ENCODE results near the gene COL24A1. TPM values are rescaled to one million over a fixed set of nuclear protein-coding genes. Genes with fewer than 3 reads are reported as not detected.
"Not testable (repeated sequence)": the region's sequence is repeated elsewhere in the genome, so short reads cannot be mapped to it uniquely, and the experiment has no call there.

Gene COL24A1
- total and polyA plus RNA-seq, 12 donors: 0.04 to 2.3 (median 0.54) TPM

- Histone ChIP-seq H3K4me3 (no peak overlapping the region), H3K4me1 (no peaks in the 10 kb centered on the region), H3K9me3 (peaks cover 0 to 6% (median 0%) of the 10 kb centered on the region in 11 donors), H3K27me3 (no peaks in the 10 kb centered on the region), H3K27ac (no peak overlapping the region), H3K36me3 (no peaks in the 10 kb centered on the region)
- intact Hi-C loops (cut with DNase I): no loop called here
- 22 to 50% methylated on average over 1 of the region's 1 CpG for WGBS, 2 donors
- DNase-seq: no peak
- no peak for ATAC-seq
- TF ChIP-seq CTCF (IDR thresholded peaks at IDR 0.05): no peak
These were observed 291.4 kb downstream of the COL24A1 start for GRCh38 chr1:85865213-85865612.

- TF ChIP-seq CTCF (IDR thresholded peaks at IDR 0.05): no peak
- no peaks in the 10 kb centered on the region for H3K4me1 ChIP-seq
- no peak overlapping the region for H3K4me3 ChIP-seq
- H3K36me3 ChIP-seq: no peaks in the 10 kb centered on the region
- WGBS, 2 donors: 40 to 53% methylated on average over 1 of the region's 1 CpG
- H3K27me3 ChIP-seq: no peaks in the 10 kb centered on the region
- no peak for DNase-seq
- intact Hi-C loops (cut with DNase I): no loop called here
- no peak for ATAC-seq
- peaks cover 0 to 6% (median 0%) of the 10 kb centered on the region in 11 donors for H3K9me3 ChIP-seq
- no peak overlapping the region for H3K27ac ChIP-seq
These were observed 291.8 kb downstream of the COL24A1 start for GRCh38 chr1:85864727-85865126.

- H3K36me3 ChIP-seq; DNase-seq; ATAC-seq; intact Hi-C loops (cut with DNase I); H3K9me3 ChIP-seq; H3K27me3 ChIP-seq; H3K27ac ChIP-seq; H3K4me3 ChIP-seq; H3K4me1 ChIP-seq: not testable (repeated sequence)
- 88% methylated on average over 1 of the region's 1 CpG for WGBS, 2 donors
These were observed 292.9 kb downstream of the COL24A1 start for GRCh38 chr1:85863639-85864038.

GRCh38 chr1:85862456-85862855, 294.1 kb downstream of the COL24A1 start:
- intact Hi-C loops (cut with DNase I): no loop called here
- Histone ChIP-seq H3K4me1 (no peaks in the 10 kb centered on the region), H3K9me3 (peaks cover 0 to 6% (median 0%) of the 10 kb centered on the region in 11 donors), H3K4me3 (no peak overlapping the region), H3K27ac (no peak overlapping the region), H3K36me3 (no peaks in the 10 kb centered on the region), H3K27me3 (no peaks in the 10 kb centered on the region)
- 19 to 36% methylated on average over 1 of the region's 1 CpG for WGBS, 2 donors
- TF ChIP-seq CTCF (IDR thresholded peaks at IDR 0.05): no peak
- ATAC-seq (no peak), DNase-seq (no peak)

GRCh38 chr1:85857991-85858390, 298.6 kb downstream of the COL24A1 start:
- Histone ChIP-seq H3K27me3 (no peaks in the 10 kb centered on the region), H3K4me1 (no peaks in the 10 kb centered on the region), H3K27ac (no peak overlapping the region), H3K9me3 (no peaks in the 10 kb centered on the region), H3K36me3 (no peaks in the 10 kb centered on the region), H3K4me3 (no peak overlapping the region)
- no peak for ATAC-seq
- no peak for TF ChIP-seq CTCF (IDR thresholded peaks at IDR 0.05)
- no peak for DNase-seq
- intact Hi-C loops (cut with DNase I): no loop called here

Measured in heart right ventricle (tissue), 16 donors.